ENCODE data around the gene GVQW3.

Gene GVQW3

DNA sequence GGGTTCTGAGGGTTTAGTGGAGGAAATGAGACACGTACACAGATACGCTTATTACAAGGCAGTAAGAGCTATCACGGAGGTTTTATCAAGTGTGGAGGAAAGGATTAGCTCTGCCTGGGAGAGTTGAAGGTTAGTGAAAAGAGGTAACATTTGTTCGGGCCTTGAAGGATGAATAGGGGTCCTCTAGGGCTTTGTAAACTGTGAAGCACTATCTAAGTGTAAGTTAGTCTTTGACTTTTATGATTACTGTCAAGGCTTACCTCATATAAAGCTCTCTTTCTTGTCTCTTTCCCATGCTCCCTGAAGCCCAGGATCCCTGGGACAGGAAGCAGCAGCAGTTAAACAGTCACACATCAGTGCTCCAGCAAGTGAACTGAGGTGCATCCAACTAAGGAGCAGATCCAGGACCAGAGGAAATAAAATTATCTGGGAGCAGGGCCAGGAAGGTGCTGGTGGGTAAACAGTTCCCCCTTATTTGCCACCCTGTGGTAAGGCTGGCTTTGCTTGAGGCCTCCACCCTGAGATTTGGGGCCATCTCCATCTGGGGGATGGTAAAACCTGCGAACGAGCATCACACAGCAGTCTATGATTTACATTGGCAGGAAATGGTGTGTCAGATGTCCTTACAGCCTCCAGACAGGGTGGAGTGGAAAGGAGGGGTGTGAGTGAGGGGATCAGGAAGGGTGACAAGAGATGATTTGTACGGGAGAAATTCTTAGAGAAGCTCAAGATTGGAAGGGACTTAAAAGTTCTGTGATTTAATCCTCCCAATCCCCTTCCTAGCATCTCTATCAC is 27.2 kb downstream of the GVQW3 start:
- H3K9me3 ChIP-seq (ENCODE audit: control insufficient read depth, insufficient read depth, low read length): no peaks in the 10 kb centered on the region
- H3K27me3 ChIP-seq (ENCODE audit: control insufficient read depth, insufficient read depth, low read length): no peaks in the 10 kb centered on the region
- no peak overlapping the region for H3K27ac ChIP-seq (ENCODE audit: low read depth, low read length)
- no peaks in the 10 kb centered on the region for H3K4me1 ChIP-seq (ENCODE audit: control insufficient read depth, insufficient read depth, low read length)
- no peak overlapping the region for H3K4me3 ChIP-seq (ENCODE audit: low read depth, low read length)
- no peak overlapping the region for H3K9ac ChIP-seq (ENCODE audit: low read depth, low read length)
- no peaks in the 10 kb centered on the region for H3K36me3 ChIP-seq (ENCODE audit: control insufficient read depth, insufficient read depth, low read length)

- no peak overlapping the region for H3K4me3 ChIP-seq (ENCODE audit: low read depth, low read length)
- H3K27me3 ChIP-seq (ENCODE audit: control insufficient read depth, insufficient read depth, low read length): no peaks in the 10 kb centered on the region
- H3K4me1 ChIP-seq (ENCODE audit: control insufficient read depth, insufficient read depth, low read length): no peaks in the 10 kb centered on the region
- H3K9me3 ChIP-seq (ENCODE audit: control insufficient read depth, insufficient read depth, low read length): no peaks in the 10 kb centered on the region
- no peak overlapping the region for H3K9ac ChIP-seq (ENCODE audit: low read depth, low read length)
- no peaks in the 10 kb centered on the region for H3K36me3 ChIP-seq (ENCODE audit: control insufficient read depth, insufficient read depth, low read length)
- no peak overlapping the region for H3K27ac ChIP-seq (ENCODE audit: low read depth, low read length)
Measured at GRCh38 chr11:76410851-76411357, 29.8 kb downstream of the GVQW3 start.

GRCh38 chr11:76415073-76415472 is 34.0 kb downstream of the GVQW3 start:
- H3K9me3 ChIP-seq (ENCODE audit: control insufficient read depth, insufficient read depth, low read length): no peaks in the 10 kb centered on the region
- H3K27me3 ChIP-seq (ENCODE audit: control insufficient read depth, insufficient read depth, low read length): no peaks in the 10 kb centered on the region
- H3K9ac ChIP-seq (ENCODE audit: low read depth, low read length): no peak overlapping the region
- no peak overlapping the region for H3K4me3 ChIP-seq (ENCODE audit: low read depth, low read length)
- no peaks in the 10 kb centered on the region for H3K4me1 ChIP-seq (ENCODE audit: control insufficient read depth, insufficient read depth, low read length)
- no peak overlapping the region for H3K27ac ChIP-seq (ENCODE audit: low read depth, low read length)
- H3K36me3 ChIP-seq (ENCODE audit: control insufficient read depth, insufficient read depth, low read length): no peaks in the 10 kb centered on the region

- Histone ChIP-seq H3K4me1 (ENCODE audit: control insufficient read depth, insufficient read depth, low read length) (no peaks in the 10 kb centered on the region), H3K27me3 (ENCODE audit: control insufficient read depth, insufficient read depth, low read length) (no peaks in the 10 kb centered on the region), H3K36me3 (ENCODE audit: control insufficient read depth, insufficient read depth, low read length) (no peaks in the 10 kb centered on the region), H3K9me3 (ENCODE audit: control insufficient read depth, insufficient read depth, low read length) (no peaks in the 10 kb centered on the region), H3K27ac (ENCODE audit: low read depth, low read length) (no peak overlapping the region), H3K4me3 (ENCODE audit: low read depth, low read length) (no peak overlapping the region), H3K9ac (ENCODE audit: low read depth, low read length) (no peak overlapping the region)
Measured at GRCh38 chr11:76419896-76420295, 38.8 kb downstream of the GVQW3 start.

DNA sequence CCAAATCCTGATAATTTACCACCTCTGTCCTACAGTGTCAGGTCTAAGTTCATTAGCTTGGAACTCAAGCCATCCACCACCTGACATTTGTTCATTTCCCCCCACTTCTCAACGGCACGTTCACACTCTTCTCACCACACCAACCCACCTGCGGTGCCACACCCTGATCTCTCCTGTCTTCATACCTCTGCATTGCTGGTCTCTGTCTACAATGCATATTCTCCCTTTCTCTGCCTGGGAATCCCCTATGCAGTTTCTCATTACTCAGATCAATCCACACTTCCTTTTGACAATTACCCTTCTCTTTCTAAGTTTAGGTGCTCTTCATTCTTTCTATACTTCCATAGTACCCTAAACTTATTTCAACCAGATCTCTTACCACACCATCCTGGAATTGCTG is 43.3 kb downstream of the GVQW3 start:
- H3K36me3 ChIP-seq (ENCODE audit: control insufficient read depth, insufficient read depth, low read length): no peaks in the 10 kb centered on the region
- no peaks in the 10 kb centered on the region for H3K27me3 ChIP-seq (ENCODE audit: control insufficient read depth, insufficient read depth, low read length)
- no peaks in the 10 kb centered on the region for H3K9me3 ChIP-seq (ENCODE audit: control insufficient read depth, insufficient read depth, low read length)
- no peak overlapping the region for H3K9ac ChIP-seq (ENCODE audit: low read depth, low read length)
- 0 out of 2 replicates have a peak, but pooled peaks cover 3% of the 10 kb centered on the region for H3K4me1 ChIP-seq (ENCODE audit: control insufficient read depth, insufficient read depth, low read length)
- H3K4me3 ChIP-seq (ENCODE audit: low read depth, low read length): no peak overlapping the region
- no peak overlapping the region for H3K27ac ChIP-seq (ENCODE audit: low read depth, low read length)

- Histone ChIP-seq H3K36me3 (ENCODE audit: control insufficient read depth, insufficient read depth, low read length) (no peaks in the 10 kb centered on the region), H3K27me3 (ENCODE audit: control insufficient read depth, insufficient read depth, low read length) (no peaks in the 10 kb centered on the region), H3K27ac (ENCODE audit: low read depth, low read length) (no peak overlapping the region), H3K4me3 (ENCODE audit: low read depth, low read length) (no peak overlapping the region), H3K9me3 (ENCODE audit: control insufficient read depth, insufficient read depth, low read length) (no peaks in the 10 kb centered on the region), H3K4me1 (ENCODE audit: control insufficient read depth, insufficient read depth, low read length) (0 out of 2 replicates have a peak, but pooled peaks cover 3% of the 10 kb centered on the region), H3K9ac (ENCODE audit: low read depth, low read length) (no peak overlapping the region)
Measured at GRCh38 chr11:76424891-76425290, 43.8 kb downstream of the GVQW3 start.

DNA sequence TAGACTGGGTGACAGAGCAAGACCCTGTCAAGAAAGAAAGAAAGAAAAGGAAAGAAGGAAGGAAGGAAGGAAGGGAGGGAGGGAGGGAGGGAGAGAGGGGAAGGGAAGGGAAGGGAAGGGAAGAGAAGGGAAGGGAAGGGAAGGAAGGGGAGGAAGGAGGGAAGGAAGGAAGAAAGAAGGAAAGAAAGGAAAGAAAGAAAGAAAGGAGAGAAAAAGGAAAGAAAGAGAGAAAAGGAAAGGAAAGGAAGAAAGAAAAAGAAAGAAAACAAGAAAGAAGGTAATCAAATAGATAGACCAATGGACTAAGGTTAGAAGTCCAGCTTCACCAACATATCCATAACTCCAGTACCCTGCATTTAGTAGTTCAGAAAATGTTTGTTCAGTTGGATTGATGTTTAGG is 45.5 kb downstream of the GVQW3 start:
- H3K9me3 ChIP-seq (ENCODE audit: control insufficient read depth, insufficient read depth, low read length): no peaks in the 10 kb centered on the region
- no peak overlapping the region for H3K4me3 ChIP-seq (ENCODE audit: low read depth, low read length)
- 0 out of 2 replicates have a peak, but pooled peaks cover 3% of the 10 kb centered on the region for H3K4me1 ChIP-seq (ENCODE audit: control insufficient read depth, insufficient read depth, low read length)
- H3K9ac ChIP-seq (ENCODE audit: low read depth, low read length): no peak overlapping the region
- H3K27ac ChIP-seq (ENCODE audit: low read depth, low read length): no peak overlapping the region
- no peaks in the 10 kb centered on the region for H3K36me3 ChIP-seq (ENCODE audit: control insufficient read depth, insufficient read depth, low read length)
- no peaks in the 10 kb centered on the region for H3K27me3 ChIP-seq (ENCODE audit: control insufficient read depth, insufficient read depth, low read length)

DNA sequence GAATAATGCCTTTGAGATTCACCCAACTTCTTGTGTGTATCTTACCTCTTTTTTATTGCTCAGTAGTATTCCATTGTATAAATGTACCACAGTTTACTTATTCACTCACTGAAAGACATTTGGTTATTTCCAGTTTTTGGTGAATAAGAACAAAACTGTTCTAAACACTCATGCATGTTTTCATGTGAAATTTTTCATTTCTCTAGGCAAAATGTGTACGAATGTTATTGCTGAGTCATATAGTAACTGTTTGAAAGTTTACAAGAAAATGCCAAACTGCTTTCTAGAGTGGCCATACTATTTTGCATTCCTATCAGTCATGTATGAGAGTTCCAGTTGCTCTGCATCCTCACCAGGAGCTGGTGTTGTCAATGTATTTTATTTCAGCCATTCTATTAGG is 54.9 kb downstream of the GVQW3 start:
- no peaks in the 10 kb centered on the region for H3K4me1 ChIP-seq (ENCODE audit: control insufficient read depth, insufficient read depth, low read length)
- H3K9me3 ChIP-seq (ENCODE audit: control insufficient read depth, insufficient read depth, low read length): no peaks in the 10 kb centered on the region
- H3K27me3 ChIP-seq (ENCODE audit: control insufficient read depth, insufficient read depth, low read length): no peaks in the 10 kb centered on the region
- H3K9ac ChIP-seq (ENCODE audit: low read depth, low read length): no peak overlapping the region
- H3K4me3 ChIP-seq (ENCODE audit: low read depth, low read length): no peak overlapping the region
- H3K27ac ChIP-seq (ENCODE audit: low read depth, low read length): no peak overlapping the region
- no peaks in the 10 kb centered on the region for H3K36me3 ChIP-seq (ENCODE audit: control insufficient read depth, insufficient read depth, low read length)

DNA sequence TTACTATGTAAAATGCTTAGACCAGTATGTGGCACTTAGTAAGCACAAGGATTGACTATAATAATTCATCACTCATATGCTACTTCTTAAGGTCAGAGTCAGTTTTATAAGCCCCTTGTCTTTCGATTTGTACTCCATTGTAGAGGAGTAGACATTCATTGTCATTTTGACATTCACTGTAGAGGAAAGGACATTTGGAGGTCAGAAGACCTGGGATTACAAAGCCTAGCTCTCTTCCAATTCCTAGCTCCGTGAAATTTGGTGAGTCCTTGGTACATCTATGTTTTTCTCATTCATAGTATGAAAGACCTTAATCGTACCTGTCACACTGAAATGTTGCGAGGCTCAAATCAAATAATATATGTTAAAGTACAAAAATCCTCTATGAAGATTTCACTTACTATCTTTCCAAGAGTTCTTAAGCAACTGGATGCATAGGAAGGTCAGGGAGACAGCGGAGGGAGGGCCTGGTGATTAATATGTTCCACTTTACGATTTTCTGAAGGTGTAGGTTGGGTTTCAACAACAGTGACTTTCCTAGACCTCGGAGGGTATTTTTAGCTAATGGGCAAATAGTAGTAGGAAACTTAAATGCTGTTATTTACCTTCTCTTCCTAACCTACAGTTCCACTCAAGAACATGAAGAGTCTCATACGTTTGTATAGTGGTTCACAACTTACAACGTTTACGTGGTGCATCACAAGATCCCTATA is 62.3 kb downstream of the GVQW3 start:
- no peaks in the 10 kb centered on the region for H3K27me3 ChIP-seq (ENCODE audit: control insufficient read depth, insufficient read depth, low read length)
- peaks cover 16% of the 10 kb centered on the region for H3K36me3 ChIP-seq (ENCODE audit: control insufficient read depth, insufficient read depth, low read length)
- peak overlapping the region; percentile 80 for H3K4me3 ChIP-seq (ENCODE audit: low read depth, low read length)
- peak overlapping the region; percentile 95 for H3K27ac ChIP-seq (ENCODE audit: low read depth, low read length)
- peak overlapping the region; percentile 97 for H3K9ac ChIP-seq (ENCODE audit: low read depth, low read length)
- H3K9me3 ChIP-seq (ENCODE audit: control insufficient read depth, insufficient read depth, low read length): no peaks in the 10 kb centered on the region
- H3K4me1 ChIP-seq (ENCODE audit: control insufficient read depth, insufficient read depth, low read length): peaks cover 25% of the 10 kb centered on the region

- no peaks in the 10 kb centered on the region for H3K9me3 ChIP-seq (ENCODE audit: control insufficient read depth, insufficient read depth, low read length)
- H3K27me3 ChIP-seq (ENCODE audit: control insufficient read depth, insufficient read depth, low read length): no peaks in the 10 kb centered on the region
- H3K9ac ChIP-seq (ENCODE audit: low read depth, low read length): peak overlapping the region; percentile 97
- peak overlapping the region; percentile 80 for H3K4me3 ChIP-seq (ENCODE audit: low read depth, low read length)
- H3K4me1 ChIP-seq (ENCODE audit: control insufficient read depth, insufficient read depth, low read length): peaks cover 31% of the 10 kb centered on the region
- peak overlapping the region; percentile 95 for H3K27ac ChIP-seq (ENCODE audit: low read depth, low read length)
- H3K36me3 ChIP-seq (ENCODE audit: control insufficient read depth, insufficient read depth, low read length): peaks cover 16% of the 10 kb centered on the region
Measured at GRCh38 chr11:76444065-76444383, 62.9 kb downstream of the GVQW3 start.
